ENCODE measurements around the gene DOK1.
A peak's percentile ranks its signal among the peaks of the same experiment; 100 is the strongest.

DOK1 gene

GRCh38 chr2:74553892-74554819, at the start of gene DOK1, which contains the start of gene LOXL3:
Gene DOK1 (plus strand): TSS chr2:74554720. CDS start chr2:74554755, 35 bp downstream.
Gene LOXL3 (minus strand): TSS chr2:74553942. CDS start chr2:74552634, 1,308 bp downstream.
- peak within 1 kb of the TSS; percentile 94 for H2AFZ ChIP-seq (ENCODE audit: low read depth, low read length)
- H3K4me1 ChIP-seq (ENCODE audit: insufficient read depth, low read length), result peaks cover 13% of the 10 kb centered on the region
- peaks cover 23% of the 10 kb centered on the region for H3K36me3 ChIP-seq (ENCODE audit: insufficient read depth, low read length)
- H3K4me3 ChIP-seq (ENCODE audit: low read length), result peak within 1 kb of the TSS; percentile 63
- H3K9me3 ChIP-seq (ENCODE audit: low read length), result peaks cover 3% of the 10 kb centered on the region
- H3K27me3 ChIP-seq (ENCODE audit: insufficient read depth, low read length), result no peaks in the 10 kb centered on the region

DNA sequence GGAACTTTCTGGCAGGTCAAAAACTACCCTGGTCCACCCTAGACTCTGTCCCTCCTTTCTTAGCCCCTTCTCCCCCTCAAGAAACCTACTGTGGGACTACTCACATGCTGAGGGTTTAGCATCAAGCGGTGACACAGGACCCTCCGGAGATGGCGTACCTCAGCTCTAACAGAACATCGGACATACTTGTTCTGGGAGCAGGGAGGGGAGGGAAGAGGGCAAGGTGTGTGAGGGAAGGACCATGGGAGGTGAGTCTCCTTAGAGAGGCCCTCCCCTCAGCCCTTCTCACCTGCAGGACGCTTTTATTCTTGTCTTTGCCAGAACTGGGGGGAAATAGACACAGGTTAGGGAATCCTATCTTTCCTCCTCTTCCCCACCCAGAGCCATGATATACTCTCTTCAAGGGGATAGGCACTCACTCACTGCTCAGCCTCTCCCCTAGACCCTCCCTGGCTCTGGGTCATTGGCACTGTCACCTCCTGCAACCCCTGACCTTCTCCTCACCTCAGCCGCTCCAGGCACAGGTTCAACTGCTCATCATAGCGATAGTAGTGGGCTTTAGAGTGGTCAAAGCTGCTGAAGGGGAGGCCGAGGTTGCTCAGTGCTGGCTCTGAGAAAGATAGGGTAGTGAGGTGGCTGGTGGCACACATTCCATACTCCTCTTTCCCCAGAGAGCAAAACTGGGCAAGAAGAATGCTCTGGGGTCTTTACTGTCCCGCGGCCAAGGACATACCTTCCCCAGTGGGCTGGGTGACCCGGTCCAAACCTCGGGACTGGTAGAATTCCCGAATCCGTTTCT, 48.9 kb upstream of the DOK1 start:
- no peak overlapping the region for H3K4me3 ChIP-seq (ENCODE audit: low read length)

GRCh38 chr2:74507145-74507925, 47.2 kb upstream of the DOK1 start, which contains the start of gene PCGF1:
Gene PCGF1 (minus strand): TSS chr2:74507695. CDS start chr2:74507668, 27 bp downstream.
- peaks cover 47% of the 10 kb centered on the region for H3K27me3 ChIP-seq (ENCODE audit: insufficient read depth, low read length)
- peak within 1 kb of the TSS; percentile 61 for H3K4me3 ChIP-seq (ENCODE audit: low read length)
- H2AFZ ChIP-seq (ENCODE audit: low read depth, low read length), result peak within 1 kb of the TSS; percentile 96
- H3K4me1 ChIP-seq (ENCODE audit: insufficient read depth, low read length), result peaks cover 10% of the 10 kb centered on the region
- H3K9me3 ChIP-seq (ENCODE audit: low read length), result peaks cover 2% of the 10 kb centered on the region
- H3K36me3 ChIP-seq (ENCODE audit: insufficient read depth, low read length), result peaks cover 13% of the 10 kb centered on the region

More for the DNA sequence above, 48.9 kb upstream of the DOK1 start:
- H3K27me3 ChIP-seq (ENCODE audit: insufficient read depth, low read length), result peaks cover 50% of the 10 kb centered on the region
- H2AFZ ChIP-seq (ENCODE audit: low read depth, low read length), result no peak overlapping the region
- peaks cover 13% of the 10 kb centered on the region for H3K36me3 ChIP-seq (ENCODE audit: insufficient read depth, low read length)
- H3K4me1 ChIP-seq (ENCODE audit: insufficient read depth, low read length), result peaks cover 10% of the 10 kb centered on the region
- peaks cover 2% of the 10 kb centered on the region for H3K9me3 ChIP-seq (ENCODE audit: low read length)

- H3K4me1 ChIP-seq (ENCODE audit: insufficient read depth, low read length), result peaks cover 10% of the 10 kb centered on the region
- no peaks in the 10 kb centered on the region for H3K9me3 ChIP-seq (ENCODE audit: low read length)
- peaks cover 13% of the 10 kb centered on the region for H3K36me3 ChIP-seq (ENCODE audit: insufficient read depth, low read length)
- peaks cover 45% of the 10 kb centered on the region for H3K27me3 ChIP-seq (ENCODE audit: insufficient read depth, low read length)
- peak overlapping the region; percentile 61 for H3K4me3 ChIP-seq (ENCODE audit: low read length)
- H2AFZ ChIP-seq (ENCODE audit: low read depth, low read length), result peak overlapping the region; percentile 96
These were observed 46.5 kb upstream of the DOK1 start for GRCh38 chr2:74507926-74508520.

DNA sequence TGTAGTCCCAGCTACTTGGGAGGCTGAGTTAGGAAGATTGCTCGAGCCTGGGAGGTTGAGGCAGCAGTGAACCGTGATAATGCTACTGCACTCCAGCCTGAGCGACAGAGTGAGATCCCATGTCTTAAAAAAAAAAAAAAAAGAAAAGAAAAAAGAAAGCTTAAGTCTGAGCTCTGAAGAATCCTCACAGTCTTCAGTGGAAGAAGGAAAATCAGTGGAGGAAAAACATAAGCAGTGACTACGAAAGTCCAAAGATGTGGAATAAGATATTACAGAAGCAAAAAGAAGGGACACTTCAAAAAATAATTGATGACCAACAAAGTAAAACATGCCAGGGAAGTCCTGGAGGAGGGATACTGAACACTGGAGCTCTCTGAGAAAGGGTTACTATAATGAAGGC, 44.2 kb upstream of the DOK1 start:
- H3K4me1 ChIP-seq (ENCODE audit: insufficient read depth, low read length), result peaks cover 10% of the 10 kb centered on the region
- peaks cover 7% of the 10 kb centered on the region for H3K36me3 ChIP-seq (ENCODE audit: insufficient read depth, low read length)
- no peaks in the 10 kb centered on the region for H3K9me3 ChIP-seq (ENCODE audit: low read length)
- H3K27me3 ChIP-seq (ENCODE audit: insufficient read depth, low read length), result peaks cover 53% of the 10 kb centered on the region
- H3K4me3 ChIP-seq (ENCODE audit: low read length), result no peak overlapping the region
- no peak overlapping the region for H2AFZ ChIP-seq (ENCODE audit: low read depth, low read length)

- no peak overlapping the region for H3K4me3 ChIP-seq (ENCODE audit: low read length)
- H2AFZ ChIP-seq (ENCODE audit: low read depth, low read length), result no peak overlapping the region
- peaks cover 6% of the 10 kb centered on the region for H3K9me3 ChIP-seq (ENCODE audit: low read length)
- H3K4me1 ChIP-seq (ENCODE audit: insufficient read depth, low read length), result peaks cover 6% of the 10 kb centered on the region
- no peaks in the 10 kb centered on the region for H3K36me3 ChIP-seq (ENCODE audit: insufficient read depth, low read length)
- peaks cover 63% of the 10 kb centered on the region for H3K27me3 ChIP-seq (ENCODE audit: insufficient read depth, low read length)
These were observed 43.2 kb upstream of the DOK1 start for GRCh38 chr2:74511104-74511989.

DNA sequence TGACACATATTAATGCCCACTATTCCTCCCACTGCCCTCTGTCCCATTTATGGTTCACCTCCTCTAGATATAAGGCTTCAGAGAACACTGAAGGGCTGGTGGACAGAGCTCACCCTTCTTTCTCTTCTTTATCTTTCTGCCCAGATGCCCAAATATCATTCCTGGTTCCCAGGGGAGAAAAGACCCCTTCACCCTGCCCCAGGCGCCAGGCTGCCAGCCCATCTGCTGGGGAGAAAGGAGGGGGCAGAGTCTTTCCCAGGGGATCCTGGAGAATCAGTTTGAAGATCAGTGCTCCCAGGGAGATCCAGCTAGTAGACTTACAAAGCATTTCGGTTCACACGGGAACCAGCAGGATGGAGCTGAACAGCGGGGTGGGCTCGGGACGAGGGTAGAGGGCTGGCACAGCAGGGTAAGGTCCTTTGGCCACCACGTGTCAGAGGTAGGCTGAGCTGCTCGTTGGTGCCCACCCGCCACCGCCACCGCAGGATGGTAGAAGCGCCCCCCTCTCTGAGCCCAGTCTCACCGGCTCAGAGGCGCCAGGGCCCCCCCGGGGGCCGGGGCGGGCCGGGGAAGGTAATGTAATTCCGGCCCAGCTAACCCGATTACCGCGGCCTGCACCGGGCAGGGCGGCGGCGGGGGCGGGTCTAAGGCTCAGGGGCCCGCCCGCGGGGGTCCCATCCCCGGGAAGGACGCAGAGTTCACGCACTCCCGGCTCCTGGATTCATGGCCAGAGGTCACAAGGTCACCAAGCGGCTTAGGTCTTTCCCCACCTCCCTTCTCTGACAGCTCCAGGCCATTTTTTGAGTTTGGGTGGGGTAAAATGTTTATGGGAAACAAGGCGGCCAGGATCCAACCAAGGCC, 41.5 kb upstream of the DOK1 start:
- peaks cover 77% of the 10 kb centered on the region for H3K27me3 ChIP-seq (ENCODE audit: insufficient read depth, low read length)
- H2AFZ ChIP-seq (ENCODE audit: low read depth, low read length), result no peak overlapping the region
- no peaks in the 10 kb centered on the region for H3K4me1 ChIP-seq (ENCODE audit: insufficient read depth, low read length)
- no peaks in the 10 kb centered on the region for H3K36me3 ChIP-seq (ENCODE audit: insufficient read depth, low read length)
- H3K9me3 ChIP-seq (ENCODE audit: low read length), result peaks cover 14% of the 10 kb centered on the region
- no peak overlapping the region for H3K4me3 ChIP-seq (ENCODE audit: low read length)

DNA sequence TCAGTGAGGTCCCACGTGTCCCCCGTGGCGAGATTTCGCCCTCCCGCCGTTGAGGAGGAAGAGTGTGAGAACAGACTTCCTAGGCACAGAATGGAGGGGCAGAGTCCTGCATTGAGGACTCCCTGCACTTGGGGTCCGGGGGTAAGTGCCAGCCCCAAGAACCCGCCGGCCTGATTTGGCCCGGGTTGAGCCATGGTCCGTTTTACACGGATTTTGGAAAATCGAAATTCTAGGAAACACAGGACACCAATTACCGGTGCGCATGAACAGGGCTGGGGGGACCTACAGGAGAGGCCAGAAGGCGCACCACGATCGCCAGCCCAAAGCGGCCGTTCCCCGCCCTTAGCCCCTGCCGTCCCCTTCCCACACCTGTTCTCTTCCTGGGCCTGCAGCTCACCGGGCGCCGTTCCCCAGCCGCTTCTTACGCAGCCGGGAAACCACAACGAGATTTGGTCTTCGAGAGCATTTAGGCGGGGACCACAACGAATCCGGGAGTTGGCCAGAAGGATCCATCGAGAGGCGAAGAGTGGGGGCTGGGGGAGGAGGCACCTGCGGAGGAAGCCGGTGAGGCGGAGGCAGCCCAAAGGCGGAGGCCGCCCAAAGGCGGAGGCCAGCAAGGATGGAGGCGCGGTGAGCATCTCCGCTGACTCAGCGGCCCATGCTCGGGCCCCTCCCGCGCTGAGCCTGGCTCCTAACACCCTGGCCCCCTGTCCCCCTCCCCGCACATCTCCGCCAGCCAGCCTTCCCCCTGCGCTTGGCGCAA, 40.7 kb upstream of the DOK1 start:
- Histone ChIP-seq H3K4me1 (ENCODE audit: insufficient read depth, low read length) (no peaks in the 10 kb centered on the region), H3K9me3 (ENCODE audit: low read length) (peaks cover 14% of the 10 kb centered on the region), H3K4me3 (ENCODE audit: low read length) (no peak overlapping the region), H3K27me3 (ENCODE audit: insufficient read depth, low read length) (peaks cover 86% of the 10 kb centered on the region), H3K36me3 (ENCODE audit: insufficient read depth, low read length) (no peaks in the 10 kb centered on the region), H2AFZ (ENCODE audit: low read depth, low read length) (no peak overlapping the region)

DNA sequence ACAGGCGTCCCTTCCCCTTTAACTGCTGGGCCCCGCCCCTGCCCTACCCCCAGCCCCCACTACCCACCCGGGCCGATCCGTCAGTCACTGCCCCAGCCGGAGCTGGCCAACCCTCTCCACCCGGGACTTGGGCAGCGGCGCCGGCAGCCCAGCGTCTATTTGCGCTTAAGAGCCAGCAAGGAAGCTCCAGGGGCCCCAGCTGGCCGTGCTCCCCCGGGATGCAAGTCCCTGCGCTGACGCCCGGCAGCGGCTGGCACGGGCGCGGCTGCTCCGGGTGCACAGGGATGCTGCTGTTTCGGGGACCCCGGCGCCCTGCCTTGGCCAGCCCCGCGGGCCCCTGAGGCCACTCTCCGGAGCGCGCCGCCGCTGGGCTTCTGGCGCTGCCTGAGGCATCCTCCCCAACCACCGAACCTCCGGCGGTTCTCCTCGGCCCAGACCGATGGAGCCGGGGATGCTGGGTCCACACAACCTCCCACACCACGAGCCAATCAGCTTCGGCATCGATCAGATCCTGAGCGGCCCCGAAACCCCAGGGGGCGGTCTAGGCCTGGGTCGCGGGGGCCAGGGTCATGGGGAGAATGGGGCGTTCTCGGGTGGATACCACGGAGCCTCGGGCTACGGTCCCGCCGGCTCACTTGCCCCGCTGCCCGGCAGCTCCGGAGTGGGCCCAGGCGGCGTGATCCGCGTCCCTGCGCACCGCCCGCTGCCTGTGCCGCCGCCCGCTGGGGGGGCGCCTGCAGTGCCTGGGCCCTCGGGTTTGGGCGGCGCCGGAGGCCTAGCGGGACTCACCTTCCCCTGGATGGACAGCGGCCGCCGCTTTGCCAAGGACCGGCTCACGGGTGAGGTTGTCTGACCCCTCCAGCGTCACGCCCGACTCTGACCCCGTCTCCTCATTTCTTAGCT, 39.9 kb upstream of the DOK1 start, which contains the start of gene TLX2:
TSS of gene TLX2 (plus strand) at position 83 of the 903 bp plus-strand sequence. CDS start at position 440, 357 bp downstream.
- Histone ChIP-seq H3K9me3 (ENCODE audit: low read length) (peaks cover 14% of the 10 kb centered on the region), H3K4me1 (ENCODE audit: insufficient read depth, low read length) (no peaks in the 10 kb centered on the region), H3K27me3 (ENCODE audit: insufficient read depth, low read length) (peaks cover 92% of the 10 kb centered on the region), H2AFZ (ENCODE audit: low read depth, low read length) (no peak within 1 kb of the TSS), H3K36me3 (ENCODE audit: insufficient read depth, low read length) (no peaks in the 10 kb centered on the region), H3K4me3 (ENCODE audit: low read length) (no peak within 1 kb of the TSS)
